Stomach (tissue), 19 donors: ENCODE measurements around the gene NAALAD2. TPM values are rescaled to one million over a fixed set of nuclear protein-coding genes. Genes with fewer than 3 reads are reported as not detected.
A peak's percentile ranks its signal among the peaks of the same experiment; 100 is the strongest.
"Not testable (repeated sequence)": the region's sequence is repeated elsewhere in the genome, so short reads cannot be mapped to it uniquely, and the experiment has no call there.

Experiments used
- DNase-seq, 2 donors: peaks; one replicate each; pipeline versions ENCODE4 v3.0.0 to v3.0.0-alpha.2; 2013 to 2019
- H3K27ac ChIP-seq, 5 donors: fragments of 200-600 bp in 4 of 5; sonication (generic) in 4 of 5; one replicate each; pipeline ENCODE4 v1.5.1; 2013 to 2019; ENCODE audit warnings: mild to moderate bottlenecking in 1 of 5, moderate library complexity in 1 of 5
- H3K27me3 ChIP-seq, 3 donors: fragments of 200-600 bp; sonication (generic); one replicate each; pipeline ENCODE4 v1.5.1; 2017 to 2019; ENCODE audit warnings: mixed run types in 1 of 3
- H3K36me3 ChIP-seq, 4 donors: fragments of 200-600 bp; sonication (generic); 1 replicate in 3 of 4; 2 replicates in 1 of 4; pipeline ENCODE4 v1.5.1; 2016 to 2019
- H3K4me1 ChIP-seq, 4 donors: fragments of 200-600 bp; sonication (generic); one replicate each; pipeline ENCODE4 v1.5.1; 2016 to 2019
- H3K4me3 ChIP-seq, 4 donors: fragments of 200-600 bp; sonication (generic) in 3 of 4; one replicate each; pipeline ENCODE4 v1.5.1; 2016 to 2019; ENCODE audit warnings: mild to moderate bottlenecking in 1 of 4
- H3K9me3 ChIP-seq, 4 donors: fragments of 200-600 bp; sonication (generic); one replicate each; pipeline ENCODE4 v1.5.1; 2016 to 2019
- EP300 ChIP-seq: sonication (generic); formaldehyde crosslinking; IDR thresholded peaks from one replicate; pipeline ENCODE4 v1.6.1; 2017; ENCODE audit warnings: antibody characterized with exemption
- POLR2A ChIP-seq, 4 donors: fragments of 450-650 bp; IDR thresholded peaks; one replicate each; pipeline ENCODE4 v1.6.1; 2016; ENCODE audit warnings: antibody characterized with exemption in 4 of 4, control low read depth in 2 of 4, mild to moderate bottlenecking in 1 of 4, moderate library complexity in 1 of 4
- POLR2AphosphoS5 ChIP-seq, 3 donors: sonication (generic); formaldehyde crosslinking; IDR thresholded peaks; one replicate each; pipeline ENCODE4 v1.6.1; 2016; ENCODE audit warnings: antibody characterized with exemption in 3 of 3
- WGBS, 5 donors: extraction: QIAGEN DNeasy Blood & Tissue Kit in 3 of 5; methylation state at CpG; one replicate each; pipeline versions ENCODE4 v1.1.5 to v1.1.7; 2013 to 2018; 5-methylcytosine and 5-hydroxymethylcytosine counted together
- intact Hi-C: fragments of 100-400 bp; cut with DNase I; formaldehyde crosslinking; loops from one replicate; pipeline ENCODE4 v1.15.1; 2023; ENCODE audit warnings: low total_unique reads
- long read RNA-seq, 10 donors: transcript quantifications; one replicate each; lab custom pipeline, GENCODE V29; 2026
- polyA plus RNA-seq, 3 donors: library from polyadenylated mRNA; stranded (reverse); fragments of 200-250 nt; gene quantifications; one replicate each; pipeline ENCODE4 v1.2.3, GENCODE V29; 2013
- total RNA-seq, 5 donors: library from RNA; depleted of rRNA; stranded (reverse); fragments of >200 nt; gene quantifications; one replicate each; pipeline versions ENCODE4 v1.1.0 to v1.2.3, GENCODE V29; 2014 to 2016
- TF ChIP-seq, protein P1 (sequence below), 7 experiments: fragments of 450-650 bp in 4 of 7; fragments of 200-600 bp in 3 of 7; sonication (generic) in 3 of 7; IDR thresholded peaks; one replicate each; pipeline ENCODE4 v1.5.1; 2016 to 2019; ENCODE audit warnings: antibody characterized with exemption in 7 of 7, control low read depth in 2 of 7, mild to moderate bottlenecking in 1 of 7
- donor health status: healthy with polysubstance abuse.
- donor health status: Bipolar disorder and iron deficiency.
- donor health status: healthy.

NAALAD2 gene
- total RNA-seq (10 to 100 TPM in 1 of 5 donors, 1 to 10 TPM in 1, under 1 TPM in 1, not detected in 2; 0.89 to 15.8 (median 3.3) TPM), polyA plus RNA-seq (under 1 TPM; 0.25 to 0.48 (median 0.46) TPM)
- long read RNA-seq, donor 1, partial matches to known transcripts, result 0 of 1 reads
- long read RNA-seq, donor 1, other reads (novel, unspliced or antisense), result 0 of 1 reads
- long read RNA-seq, donor 2, result 0 reads
- long read RNA-seq, donor 3, result 0 reads
- long read RNA-seq, donor 4, result 0 reads
- long read RNA-seq, donor 5, partial matches to known transcripts, result 18 of 22 reads
- long read RNA-seq, donor 5, other reads (novel, unspliced or antisense), result 0 of 22 reads
- long read RNA-seq, donor 6, partial matches to known transcripts, result 11 of 16 reads
- long read RNA-seq, donor 6, other reads (novel, unspliced or antisense), result 0 of 16 reads
- long read RNA-seq, donor 7, partial matches to known transcripts, result 0 of 1 reads
- long read RNA-seq, donor 7, other reads (novel, unspliced or antisense), result 0 of 1 reads
- long read RNA-seq, donor 8, partial matches to known transcripts, result 0 of 1 reads
- long read RNA-seq, donor 8, other reads (novel, unspliced or antisense), result 0 of 1 reads
- long read RNA-seq, donor 9, result 0 reads
- long read RNA-seq, donor 10, result 0 reads

DNA sequence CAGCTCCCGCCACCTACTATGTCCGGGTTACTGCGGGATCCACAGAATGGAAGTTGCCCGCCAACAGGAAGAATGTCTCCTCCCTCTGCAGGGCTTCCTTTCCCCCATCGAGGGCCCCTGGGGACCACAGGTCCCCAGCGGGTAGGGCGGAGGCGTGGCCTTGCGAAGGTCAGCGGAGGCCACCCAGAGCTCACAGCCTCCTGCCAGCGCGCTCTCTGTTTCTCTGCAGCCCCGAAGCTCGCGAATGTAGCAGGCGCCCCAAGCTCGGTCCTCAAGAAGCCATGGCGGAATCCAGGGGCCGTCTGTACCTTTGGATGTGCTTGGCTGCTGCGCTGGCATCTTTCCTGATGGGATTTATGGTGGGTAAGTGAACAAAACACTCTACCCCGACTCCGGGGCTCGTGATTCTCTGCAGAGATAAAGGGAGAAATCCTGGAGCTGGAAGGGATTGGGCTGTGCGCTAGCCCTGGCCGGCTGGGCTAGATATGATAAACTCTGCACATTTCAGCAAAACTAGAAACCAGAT is at the start of gene NAALAD2:
TSS of gene NAALAD2 (plus strand) at position 186 of the 526 bp plus-strand sequence. CDS start at position 282, 96 bp downstream.
- no peaks in the 10 kb centered on the region for H3K9me3 ChIP-seq
- no peaks in the 10 kb centered on the region for H3K36me3 ChIP-seq
- intact Hi-C loops, result no loop called here
- H3K4me3 ChIP-seq, result peak within 1 kb of the TSS; percentile 44 to 55 (median 51)
- H3K4me1 ChIP-seq, result peaks cover 0 to 21% (median 0%) of the 10 kb centered on the region in 4 donors
- H3K27ac ChIP-seq, result peak within 1 kb of the TSS in 1 of 5 donors; percentile 44
- WGBS, 5 donors, result 0 to 4% (median 1%) methylated on average over 12 to 25 of the region's 25 CpGs
- peak in 1 of 2 donors; percentile 82 for DNase-seq
- TF ChIP-seq POLR2A (IDR thresholded peaks at IDR 0.05) (no peak), EP300 (no peak), POLR2AphosphoS5 (IDR thresholded peaks at IDR 0.05) (no peak)
- TF ChIP-seq, protein P1, sequence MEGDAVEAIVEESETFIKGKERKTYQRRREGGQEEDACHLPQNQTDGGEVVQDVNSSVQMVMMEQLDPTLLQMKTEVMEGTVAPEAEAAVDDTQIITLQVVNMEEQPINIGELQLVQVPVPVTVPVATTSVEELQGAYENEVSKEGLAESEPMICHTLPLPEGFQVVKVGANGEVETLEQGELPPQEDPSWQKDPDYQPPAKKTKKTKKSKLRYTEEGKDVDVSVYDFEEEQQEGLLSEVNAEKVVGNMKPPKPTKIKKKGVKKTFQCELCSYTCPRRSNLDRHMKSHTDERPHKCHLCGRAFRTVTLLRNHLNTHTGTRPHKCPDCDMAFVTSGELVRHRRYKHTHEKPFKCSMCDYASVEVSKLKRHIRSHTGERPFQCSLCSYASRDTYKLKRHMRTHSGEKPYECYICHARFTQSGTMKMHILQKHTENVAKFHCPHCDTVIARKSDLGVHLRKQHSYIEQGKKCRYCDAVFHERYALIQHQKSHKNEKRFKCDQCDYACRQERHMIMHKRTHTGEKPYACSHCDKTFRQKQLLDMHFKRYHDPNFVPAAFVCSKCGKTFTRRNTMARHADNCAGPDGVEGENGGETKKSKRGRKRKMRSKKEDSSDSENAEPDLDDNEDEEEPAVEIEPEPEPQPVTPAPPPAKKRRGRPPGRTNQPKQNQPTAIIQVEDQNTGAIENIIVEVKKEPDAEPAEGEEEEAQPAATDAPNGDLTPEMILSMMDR (IDR thresholded peaks at IDR 0.05), result no peak
- peaks cover 0 to 10% (median 9%) of the 10 kb centered on the region in 3 donors for H3K27me3 ChIP-seq

DNA sequence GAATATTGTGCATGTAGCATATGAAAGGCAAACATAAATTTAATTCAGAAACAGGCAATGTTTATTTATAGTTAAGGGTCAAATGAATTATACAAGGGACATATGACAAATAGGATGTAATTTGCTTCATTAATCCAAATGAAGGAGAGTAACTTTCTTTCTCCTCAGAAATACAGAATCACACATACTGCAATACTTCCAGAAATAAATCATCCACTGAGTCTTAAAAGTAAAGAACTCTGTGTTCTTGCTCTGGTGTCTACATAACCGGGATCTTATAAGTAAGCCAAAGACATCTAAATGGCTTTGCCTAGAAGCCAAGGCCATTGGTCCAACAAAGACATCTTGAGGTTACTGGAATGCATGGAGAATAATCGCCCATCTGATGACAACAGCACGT is 48.8 kb upstream of the NAALAD2 start, which contains the start of gene UBTFL1:
TSS of gene UBTFL1 (plus strand) at position 301 of the 400 bp plus-strand sequence. CDS start at position 301, 0 bp downstream.
- H3K4me1 ChIP-seq, DNase-seq, H3K27ac ChIP-seq, H3K9me3 ChIP-seq, intact Hi-C loops, H3K4me3 ChIP-seq, H3K27me3 ChIP-seq, H3K36me3 ChIP-seq: not testable (repeated sequence)
- 50 to 71% (median 65%) methylated on average over 1 to 2 of the region's 3 CpGs; no CpG with 5 or more reads in 1 of the 5 donors for WGBS, 5 donors

DNA sequence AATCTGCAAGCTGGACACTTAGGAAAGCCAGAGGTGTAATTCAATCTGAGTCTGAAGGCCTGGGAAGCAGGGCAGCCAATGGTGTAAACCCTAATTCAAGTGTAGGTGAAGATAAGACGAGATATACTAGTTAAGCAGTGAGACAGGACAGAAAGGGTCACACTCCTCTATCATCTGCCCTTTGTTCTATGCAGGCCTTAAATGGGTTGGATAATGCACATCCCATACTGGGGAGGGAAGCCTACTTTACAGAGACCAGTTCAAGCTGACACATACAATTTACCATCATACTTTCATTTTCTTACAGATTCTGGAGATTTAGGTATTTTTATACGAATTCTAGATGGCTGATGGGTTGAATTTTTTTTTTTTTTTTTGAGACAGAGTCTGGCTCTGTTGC is 45.7 kb upstream of the NAALAD2 start:
- H3K36me3 ChIP-seq, DNase-seq, H3K27me3 ChIP-seq, intact Hi-C loops, H3K27ac ChIP-seq, H3K9me3 ChIP-seq, H3K4me1 ChIP-seq, H3K4me3 ChIP-seq: not testable (repeated sequence)
- 16 to 68% (median 48%) methylated on average over 2 of the region's 2 CpGs for WGBS, 5 donors

DNA sequence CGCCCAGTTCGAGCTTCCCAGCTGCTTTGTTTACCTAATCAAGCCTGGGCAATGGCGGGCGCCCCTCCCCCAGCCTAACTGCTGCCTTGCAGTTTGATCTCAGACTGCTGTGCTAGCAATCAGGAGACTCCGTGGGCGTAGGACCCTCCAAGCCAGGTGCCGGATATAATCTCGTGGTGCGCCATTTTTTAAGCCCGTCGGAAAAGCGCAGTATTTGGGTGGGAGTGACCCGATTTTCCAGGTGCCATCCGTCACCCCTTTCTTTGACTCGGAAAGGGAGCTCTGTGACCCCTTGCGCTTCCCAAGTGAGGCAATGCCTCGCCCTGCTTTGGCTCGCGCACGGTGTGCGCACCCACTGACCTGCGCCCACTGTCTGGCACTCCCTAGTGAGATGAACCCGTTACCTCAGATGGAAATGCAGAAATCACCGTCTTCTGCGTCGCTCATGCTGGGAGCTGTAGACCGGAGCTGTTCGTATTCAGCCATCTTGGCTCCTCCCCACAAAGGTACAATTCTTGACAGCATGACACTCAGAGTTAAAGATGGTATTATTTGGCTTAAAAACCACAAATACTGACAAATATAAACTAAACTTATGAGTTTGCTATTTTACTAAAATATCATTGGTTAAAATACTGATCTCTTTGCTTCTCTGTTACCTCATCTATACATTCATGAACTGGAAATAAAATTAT is 39.1 kb upstream of the NAALAD2 start:
- intact Hi-C loops, H3K9me3 ChIP-seq, H3K27ac ChIP-seq, H3K4me1 ChIP-seq, H3K4me3 ChIP-seq, H3K36me3 ChIP-seq, H3K27me3 ChIP-seq, DNase-seq: not testable (repeated sequence)
- 88 to 97% (median 94%) methylated on average over 19 to 25 of the region's 28 CpGs for WGBS, 5 donors

DNA sequence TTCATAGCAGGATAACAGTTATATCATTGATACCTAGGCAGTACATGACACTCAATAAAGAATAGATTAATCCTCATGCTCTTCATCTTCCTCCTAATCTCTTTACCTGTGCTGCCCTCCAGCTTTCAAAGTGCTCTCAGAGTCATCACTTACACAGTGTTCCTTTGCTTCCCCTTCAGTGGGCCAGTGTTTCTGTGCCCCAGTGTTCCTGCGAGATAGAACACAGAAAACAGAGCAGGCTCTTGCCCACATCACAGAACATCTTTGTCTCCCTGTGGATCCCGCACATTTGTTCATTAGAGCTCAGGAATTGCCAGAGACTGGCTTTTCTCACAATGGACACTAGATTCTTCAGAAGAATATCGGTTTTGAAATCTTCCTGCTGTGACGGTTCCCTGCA is 36.2 kb upstream of the NAALAD2 start:
- H3K36me3 ChIP-seq, H3K4me1 ChIP-seq, H3K4me3 ChIP-seq, H3K9me3 ChIP-seq, H3K27ac ChIP-seq, DNase-seq, intact Hi-C loops, H3K27me3 ChIP-seq: not testable (repeated sequence)
- WGBS, 5 donors, result 70 to 87% (median 86%) methylated on average over 4 of the region's 4 CpGs

DNA sequence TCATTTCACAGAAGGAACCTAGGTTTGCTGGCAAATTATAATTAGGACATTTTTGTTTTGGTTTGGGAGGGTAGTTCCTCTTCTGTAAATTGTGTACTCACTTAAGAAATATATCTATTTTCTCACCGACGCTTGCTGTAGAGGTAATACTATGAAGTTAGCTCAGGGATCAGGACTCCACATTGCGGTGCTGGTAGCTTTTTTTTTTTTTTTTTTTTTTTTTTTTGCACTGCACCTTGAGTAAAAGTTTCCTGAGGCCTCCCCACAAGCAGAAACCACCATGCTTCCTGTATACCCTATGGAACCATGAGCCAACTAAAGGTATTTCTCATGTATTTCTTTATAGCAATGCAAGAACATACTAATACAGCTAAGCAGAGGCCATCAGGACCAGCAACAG is 34.0 kb upstream of the NAALAD2 start:
- no peak for DNase-seq
- WGBS, 5 donors, result 69 to 83% (median 71%) methylated on average over 3 of the region's 3 CpGs
- Histone ChIP-seq H3K9me3 (no peaks in the 10 kb centered on the region), H3K36me3 (no peaks in the 10 kb centered on the region), H3K27me3 (no peaks in the 10 kb centered on the region), H3K4me1 (no peaks in the 10 kb centered on the region), H3K27ac (no peak overlapping the region), H3K4me3 (no peak overlapping the region)
- no peak for TF ChIP-seq POLR2AphosphoS5 (IDR thresholded peaks at IDR 0.05)
- TF ChIP-seq, protein P1 (IDR thresholded peaks at IDR 0.05), result no peak
- TF ChIP-seq EP300, result no peak
- no peak for TF ChIP-seq POLR2A (IDR thresholded peaks at IDR 0.05)
- intact Hi-C loops, result no loop called here
